ENCODE measurements around the gene PIF1.

- TF ChIP-seq TAF1 (IDR thresholded peaks at IDR 0.05; ENCODE audit: borderline replicate concordance, low read depth, low read length) (no peak), POLR2AphosphoS5 (IDR thresholded peaks at IDR 0.05; ENCODE audit: low read depth, low read length) (no peak)
Observed at GRCh38 chr15:64862408-64862807, 37.0 kb upstream of the PIF1 start.

Measured in GM12892 (cell line).